Stimulated activated CD8-positive, alpha-beta memory T cell treated with anti-CD3 and anti-CD28 coated beads, Interleukin-7, amount 100 ng/mL, for 4 hours (primary cell): ENCODE results near the gene ELP2.
"Not testable (repeated sequence)": the region's sequence is repeated elsewhere in the genome, so short reads cannot be mapped to it uniquely, and the experiment has no call there.

Experiments used
- DNase-seq, 2 donors: peaks; one replicate each; pipeline ENCODE4 v3.0.0-alpha.2; 2020; ENCODE audit warnings: low read depth in 2 of 2

The ELP2 gene

GRCh38 chr18:36157441-36157840 lies 27.7 kb downstream of the ELP2 start:
- DNase-seq: no peak

- no peak for DNase-seq
Observed at GRCh38 chr18:36158266-36158867, 28.7 kb downstream of the ELP2 start.

GRCh38 chr18:36160959-36161371 lies 31.3 kb downstream of the ELP2 start:
- no peak for DNase-seq

GRCh38 chr18:36162981-36163380 lies 33.3 kb downstream of the ELP2 start:
- DNase-seq: no peak

GRCh38 chr18:36167692-36168218 lies 38.1 kb downstream of the ELP2 start:
- DNase-seq: no peak

DNA sequence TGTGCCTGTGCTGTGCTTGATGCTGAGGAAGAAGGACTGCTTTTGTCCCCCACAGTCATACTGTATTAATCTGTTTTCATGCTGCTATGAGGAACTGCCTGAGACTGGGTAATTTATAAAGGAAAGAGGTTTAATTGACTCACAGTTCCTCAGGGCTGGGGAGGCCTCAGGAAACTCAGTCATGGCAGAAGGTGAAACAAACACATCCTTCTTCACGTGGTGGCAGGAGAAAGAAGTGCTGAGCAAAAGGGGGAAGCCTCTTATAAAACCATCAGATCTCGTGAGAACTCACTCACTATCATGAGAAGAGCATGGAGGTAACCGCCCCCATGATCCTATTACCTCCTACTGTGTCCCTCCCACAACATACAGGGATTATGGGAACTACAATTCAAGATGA lies 38.6 kb downstream of the ELP2 start:
- not testable (repeated sequence) for DNase-seq

DNA sequence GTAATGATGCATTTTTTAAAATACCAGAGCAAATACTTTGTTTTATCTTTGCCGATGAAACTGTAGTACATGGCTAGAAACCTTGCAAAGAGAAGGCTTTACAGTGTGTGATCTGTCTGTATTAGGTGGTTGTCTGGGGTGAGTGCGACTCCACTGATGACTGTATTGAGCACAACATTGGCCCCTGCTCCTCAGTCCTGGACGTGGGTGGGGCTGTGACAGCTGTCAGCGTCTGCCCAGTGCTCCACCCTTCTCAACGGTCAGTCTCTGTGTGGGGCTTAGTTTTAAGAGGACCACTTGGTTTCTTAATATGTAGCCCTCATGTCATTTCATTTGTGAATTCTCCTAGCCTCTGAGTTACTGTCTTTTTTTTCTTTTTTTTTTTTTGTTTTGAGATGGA lies 40.2 kb downstream of the ELP2 start:
- no peak for DNase-seq

DNA sequence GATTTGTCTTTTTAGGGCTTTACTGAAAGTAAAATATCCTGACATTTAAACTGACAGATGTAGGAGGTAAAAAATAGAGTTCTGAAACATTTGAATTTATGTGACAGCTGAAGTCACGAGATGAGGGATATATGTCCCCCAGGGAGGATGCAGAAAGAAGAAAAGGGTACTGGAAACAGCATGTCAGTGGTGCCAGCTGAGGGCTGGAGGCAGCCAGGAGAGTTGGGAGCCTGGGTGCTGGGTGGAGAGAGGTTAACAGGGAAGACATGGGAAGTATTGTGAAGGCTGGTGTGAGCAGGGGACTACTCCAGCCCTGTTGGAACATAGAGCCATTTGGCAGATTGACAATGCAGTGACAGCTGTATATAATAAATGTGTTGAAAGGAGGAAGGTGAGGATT lies 45.8 kb downstream of the ELP2 start:
- no peak for DNase-seq

GRCh38 chr18:36176177-36176584 lies 46.5 kb downstream of the ELP2 start:
- no peak for DNase-seq

- DNase-seq: no peak
Observed at GRCh38 chr18:36176711-36177110, 47.0 kb downstream of the ELP2 start.

GRCh38 chr18:36177913-36178312 lies 48.2 kb downstream of the ELP2 start:
- no peak for DNase-seq

- no peak for DNase-seq
Observed at GRCh38 chr18:36179562-36180355, 50.1 kb downstream of the ELP2 start.

DNA sequence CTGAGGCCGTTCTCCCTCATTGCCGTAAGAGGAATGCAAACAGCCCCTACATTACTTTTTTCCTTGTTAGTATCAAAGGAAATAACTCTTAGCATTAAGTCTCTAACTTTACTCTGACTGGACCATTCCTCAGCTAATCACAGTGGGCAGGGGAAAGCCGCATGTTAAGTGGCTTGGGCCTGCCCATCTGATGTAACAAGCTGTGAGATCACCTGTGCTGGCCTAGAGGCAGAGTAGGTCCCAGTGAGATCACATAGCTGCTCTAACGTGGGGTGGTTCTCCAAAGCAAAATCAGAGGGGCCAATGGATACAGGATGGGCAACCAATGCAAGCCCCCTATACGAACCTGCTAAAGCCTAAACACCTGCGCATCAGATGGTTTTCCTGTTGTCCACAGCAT lies 51.7 kb downstream of the ELP2 start:
- no peak for DNase-seq

- no peak for DNase-seq
Observed at GRCh38 chr18:36181898-36182506, 52.3 kb downstream of the ELP2 start.

DNA sequence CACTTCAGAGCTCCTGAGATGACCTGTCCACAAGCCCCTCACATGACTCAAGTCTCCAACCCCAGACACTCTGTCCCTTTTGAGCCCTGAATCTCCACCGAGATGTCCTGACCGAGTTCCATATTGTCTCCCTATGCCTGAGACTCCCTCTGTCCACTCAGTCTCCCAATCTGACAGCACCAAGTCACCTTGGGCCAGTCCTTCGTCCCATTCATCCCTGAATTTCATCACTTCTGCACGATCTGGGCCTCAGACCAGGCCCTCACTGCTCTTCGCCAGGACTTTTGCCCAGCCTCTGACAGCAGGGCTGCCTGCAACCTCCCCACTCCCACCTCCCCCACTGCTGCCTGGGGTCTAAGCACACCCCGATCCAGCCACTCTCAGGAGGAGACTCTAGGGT lies 53.3 kb downstream of the ELP2 start:
- DNase-seq: no peak

DNA sequence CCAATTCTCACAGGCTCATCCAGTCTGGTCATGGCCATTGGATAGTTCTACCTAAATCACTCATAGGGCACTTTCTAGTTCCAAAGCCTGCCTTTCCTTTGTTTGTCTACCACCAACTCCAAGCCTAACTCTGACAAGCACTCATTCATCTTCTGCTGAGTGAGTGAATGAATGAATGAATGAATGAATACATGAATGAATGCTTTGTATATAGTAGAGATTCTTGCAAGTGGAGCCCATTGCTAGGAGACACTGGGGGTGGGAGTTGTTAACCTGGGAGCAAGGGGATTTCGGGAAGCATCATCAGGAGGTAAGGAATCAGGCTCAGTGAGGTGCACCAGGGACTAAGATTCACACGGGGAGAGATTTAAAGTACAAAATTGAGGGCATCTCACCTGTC lies 54.3 kb downstream of the ELP2 start:
- DNase-seq: no peak

DNA sequence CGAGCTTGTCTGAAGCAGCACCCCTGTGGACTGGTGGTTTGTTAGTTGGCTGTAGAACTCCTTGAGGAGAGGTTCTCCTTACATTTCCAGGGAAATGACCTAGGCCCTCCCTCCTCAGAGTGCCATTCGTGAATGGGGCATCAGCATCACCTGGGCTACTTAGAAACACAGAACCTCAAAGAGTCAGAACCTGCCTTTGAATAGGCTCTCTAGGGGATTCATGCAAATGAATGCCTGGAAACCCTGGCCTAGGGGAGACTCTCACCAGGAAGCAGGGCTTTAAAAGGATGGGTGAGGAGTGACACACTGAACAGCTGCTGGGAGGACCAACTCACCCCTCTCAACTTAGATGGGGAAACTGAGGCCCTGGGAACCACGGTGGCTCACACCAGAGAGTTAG lies 55.5 kb downstream of the ELP2 start:
- DNase-seq: no peak

GRCh38 chr18:36185901-36186460 lies 56.3 kb downstream of the ELP2 start:
- no peak for DNase-seq

GRCh38 chr18:36186461-36187192 lies 56.9 kb downstream of the ELP2 start:
- DNase-seq: no peak

DNA sequence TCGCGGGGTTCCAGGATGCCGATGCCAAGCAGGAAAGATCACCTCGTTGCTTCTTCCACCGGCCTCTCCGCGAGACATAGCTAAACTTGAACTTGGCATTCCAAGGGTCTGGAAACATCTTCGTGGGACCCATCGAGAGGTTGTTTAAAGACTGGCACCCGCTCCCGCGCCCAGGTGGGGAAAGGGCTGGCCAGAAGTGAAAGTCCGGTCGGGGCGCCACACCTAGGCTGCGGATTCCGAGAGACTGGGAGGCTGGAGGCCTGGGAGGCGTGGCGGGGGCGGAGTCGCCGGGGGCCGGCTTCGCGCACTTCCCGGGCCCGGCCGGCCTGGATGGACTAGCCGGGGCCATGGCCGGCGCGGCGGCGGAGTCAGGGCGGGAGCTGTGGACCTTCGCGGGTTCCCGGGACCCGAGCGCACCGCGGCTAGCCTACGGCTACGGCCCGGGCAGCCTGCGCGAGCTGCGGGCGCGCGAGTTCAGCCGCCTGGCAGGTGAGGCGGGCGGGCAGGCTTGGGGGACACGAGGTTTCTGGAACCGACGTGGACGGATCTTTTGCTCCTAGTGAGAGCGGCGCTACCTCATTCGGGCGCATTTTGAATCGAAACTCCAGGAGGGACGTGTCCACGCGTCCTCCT lies 57.6 kb downstream of the ELP2 start, which contains the start of gene MOCOS:
Gene MOCOS (plus strand): TSS at position 305 of the 633 bp plus-strand sequence. CDS start 43 bp downstream, at position 348.
- peak in 1 of 2 donors; percentile 15 for DNase-seq
